HG03139 (cell line): ENCODE data around the gene CPB2.

Experiments
- ATAC-seq: cut with Tn5 transposase; IDR thresholded peaks from one replicate; pipeline ENCODE4 v1.9.1; 2021; ENCODE audit not compliant: unreplicated experiment

CPB2 gene

GRCh38 chr13:46127358-46128023 lies 22.7 kb upstream of the CPB2 start:
- ATAC-seq = no peak

GRCh38 chr13:46126552-46127357 lies 21.9 kb upstream of the CPB2 start:
- no peak for ATAC-seq

- ATAC-seq = no peak
These were observed 21.2 kb upstream of the CPB2 start for GRCh38 chr13:46126056-46126455.

GRCh38 chr13:46124967-46125933 lies 20.4 kb upstream of the CPB2 start:
- ATAC-seq = no peak

- no peak for ATAC-seq
These were observed 19.7 kb upstream of the CPB2 start for GRCh38 chr13:46124531-46124966.

GRCh38 chr13:46122304-46122703 lies 17.5 kb upstream of the CPB2 start:
- ATAC-seq = no peak

GRCh38 chr13:46121597-46122163 lies 16.8 kb upstream of the CPB2 start:
- no peak for ATAC-seq

GRCh38 chr13:46121033-46121432 lies 16.2 kb upstream of the CPB2 start:
- ATAC-seq = no peak

- ATAC-seq = no peak
These were observed 15.2 kb upstream of the CPB2 start for GRCh38 chr13:46119883-46120614.

- ATAC-seq = no peak
These were observed 12.0 kb upstream of the CPB2 start for GRCh38 chr13:46116653-46117502.

- no peak for ATAC-seq
These were observed 9.8 kb upstream of the CPB2 start for GRCh38 chr13:46114613-46115012.

GRCh38 chr13:46113596-46113995 lies 8.8 kb upstream of the CPB2 start:
- no peak for ATAC-seq

- ATAC-seq = no peak
These were observed 6.3 kb upstream of the CPB2 start for GRCh38 chr13:46111151-46111550.

GRCh38 chr13:46109451-46109850 lies 4.6 kb upstream of the CPB2 start:
- no peak for ATAC-seq

GRCh38 chr13:46106839-46107371 lies 2.1 kb upstream of the CPB2 start:
- no peak for ATAC-seq

- ATAC-seq = no peak
These were observed 1.8 kb downstream of the CPB2 start for GRCh38 chr13:46103037-46103436.

GRCh38 chr13:46102255-46102605 lies 2.6 kb downstream of the CPB2 start:
- no peak for ATAC-seq

GRCh38 chr13:46101484-46102254 lies 3.2 kb downstream of the CPB2 start:
- no peak for ATAC-seq
